ENCODE results near the gene EHD4.

EHD4 gene

GRCh38 chr15:41850482-41851166 is 121.7 kb downstream of the EHD4 start:
- peak; percentile 23 for DNase-seq (ENCODE audit: low read depth)
- H3K4me3 ChIP-seq (ENCODE audit: low read depth, low read length), result no peak overlapping the region
- no peak for TF ChIP-seq MAX (IDR thresholded peaks at IDR 0.05; ENCODE audit: low read depth, low read length)
- TF ChIP-seq CTCF (IDR thresholded peaks at IDR 0.05; ENCODE audit: low read depth, low read length), result no peak
- TF ChIP-seq MYC (IDR thresholded peaks at IDR 0.05; ENCODE audit: low read depth, low read length), result no peak
- no peak for TF ChIP-seq POLR2A (IDR thresholded peaks at IDR 0.05; ENCODE audit: extremely low read depth, insufficient read length)

- no peak for DNase-seq (ENCODE audit: low read depth)
- TF ChIP-seq CTCF (IDR thresholded peaks at IDR 0.05; ENCODE audit: low read depth, low read length) (no peak), MAX (IDR thresholded peaks at IDR 0.05; ENCODE audit: low read depth, low read length) (no peak), POLR2A (IDR thresholded peaks at IDR 0.05; ENCODE audit: extremely low read depth, insufficient read length) (no peak), MYC (IDR thresholded peaks at IDR 0.05; ENCODE audit: low read depth, low read length) (no peak)
These were observed 122.5 kb downstream of the EHD4 start for GRCh38 chr15:41849861-41850260.

DNA sequence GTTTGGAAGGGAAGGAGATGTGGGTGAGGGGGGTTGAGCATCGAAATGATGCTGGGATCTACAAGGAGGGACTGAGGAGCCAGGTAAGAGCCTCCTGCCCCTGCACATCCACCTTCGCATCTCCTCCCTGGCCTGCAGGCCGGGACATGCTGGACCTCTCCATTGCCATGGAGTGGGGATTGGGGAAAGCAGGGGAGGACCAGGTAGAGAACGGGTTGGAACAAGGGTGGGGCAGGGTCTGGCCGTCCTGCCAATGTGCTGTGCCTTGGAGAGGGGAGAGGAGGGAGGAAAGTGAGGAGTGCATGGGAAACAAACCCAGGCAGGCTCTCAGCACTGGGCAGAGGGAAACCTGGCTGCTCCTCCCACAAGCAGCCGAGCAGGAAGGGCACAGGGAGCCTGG is 123.2 kb downstream of the EHD4 start:
- H3K4me3 ChIP-seq (ENCODE audit: low read depth, low read length), result no peak overlapping the region
- DNase-seq (ENCODE audit: low read depth), result no peak
- no peak for TF ChIP-seq POLR2A (IDR thresholded peaks at IDR 0.05; ENCODE audit: extremely low read depth, insufficient read length)
- no peak for TF ChIP-seq MYC (IDR thresholded peaks at IDR 0.05; ENCODE audit: low read depth, low read length)
- TF ChIP-seq MAX (IDR thresholded peaks at IDR 0.05; ENCODE audit: low read depth, low read length), result no peak
- no peak for TF ChIP-seq CTCF (IDR thresholded peaks at IDR 0.05; ENCODE audit: low read depth, low read length)

More at GRCh38 chr15:41849861-41850260, 122.5 kb downstream of the EHD4 start:
- no peak overlapping the region for H3K4me3 ChIP-seq (ENCODE audit: low read depth, low read length)

DNA sequence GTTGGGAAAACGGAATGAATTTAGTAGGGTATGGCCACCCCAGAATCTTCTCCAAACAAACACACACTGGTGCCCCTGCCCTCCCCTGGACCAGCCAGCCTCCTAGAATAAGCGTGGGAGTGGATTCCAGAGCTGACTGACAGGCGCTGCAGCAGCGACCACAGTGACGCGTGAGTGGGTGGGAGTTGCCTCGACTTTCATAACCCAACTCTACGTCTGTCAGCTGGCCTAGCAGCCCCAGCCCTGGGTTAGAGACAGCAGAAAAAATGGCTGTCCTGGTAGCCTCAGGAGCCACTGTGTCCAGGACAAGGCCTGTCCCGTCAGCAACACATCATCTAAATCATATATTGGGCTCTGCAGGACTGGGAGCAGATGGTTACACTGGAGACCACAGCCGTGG is 123.7 kb downstream of the EHD4 start:
- DNase-seq (ENCODE audit: low read depth), result peak; percentile 73
- TF ChIP-seq POLR2A (IDR thresholded peaks at IDR 0.05; ENCODE audit: extremely low read depth, insufficient read length) (no peak), MYC (IDR thresholded peaks at IDR 0.05; ENCODE audit: low read depth, low read length) (no peak), MAX (IDR thresholded peaks at IDR 0.05; ENCODE audit: low read depth, low read length) (no peak), CTCF (IDR thresholded peaks at IDR 0.05; ENCODE audit: low read depth, low read length) (no peak)
- no peak overlapping the region for H3K4me3 ChIP-seq (ENCODE audit: low read depth, low read length)

DNA sequence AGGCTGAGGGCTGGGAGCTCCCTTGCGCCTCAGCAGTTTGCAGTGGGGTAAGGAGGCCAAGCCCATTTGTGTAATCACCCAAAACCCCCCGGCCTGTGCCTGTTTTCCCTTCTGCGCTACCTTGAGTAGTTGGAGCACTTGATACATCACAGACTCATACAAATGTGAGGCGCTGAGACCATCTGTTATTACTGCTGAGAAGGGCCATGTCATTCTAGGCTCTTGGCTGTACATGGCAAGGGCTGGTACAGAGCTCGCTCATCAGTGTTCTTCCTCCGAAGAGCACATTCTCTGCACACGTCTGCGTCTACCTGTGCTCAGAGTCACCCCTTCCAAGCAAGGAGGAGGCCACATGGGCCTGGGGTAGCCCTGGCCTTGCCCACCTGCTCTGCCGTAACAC is 124.4 kb downstream of the EHD4 start:
- no peak for TF ChIP-seq POLR2A (IDR thresholded peaks at IDR 0.05; ENCODE audit: extremely low read depth, insufficient read length)
- TF ChIP-seq CTCF (IDR thresholded peaks at IDR 0.05; ENCODE audit: low read depth, low read length), result no peak
- TF ChIP-seq MAX (IDR thresholded peaks at IDR 0.05; ENCODE audit: low read depth, low read length), result no peak
- TF ChIP-seq MYC (IDR thresholded peaks at IDR 0.05; ENCODE audit: low read depth, low read length), result no peak

More for the DNA sequence above, 124.4 kb downstream of the EHD4 start:
- H3K4me3 ChIP-seq (ENCODE audit: low read depth, low read length), result no peak overlapping the region
- no peak for DNase-seq (ENCODE audit: low read depth)
